Mammary epithelial cell (primary cell): ENCODE data around the gene B3GALT6.

Experiments used
- EZH2 ChIP-seq: IDR thresholded peaks from 2 replicates; pipeline ENCODE4 v1.6.1; 2012; ENCODE audit warnings: low read length, inconsistent platforms, borderline replicate concordance
- TF ChIP-seq, protein P1 (sequence below), 2 donors: IDR thresholded peaks in 1 of 2; conservative IDR thresholded peaks in 1 of 2; 2 replicates each; pipeline ENCODE4 v1.5.1; 2011 to 2012; ENCODE audit warnings: inconsistent platforms in 2 of 2, low read length in 2 of 2, mild to moderate bottlenecking in 2 of 2, control low read depth in 1 of 2, low read depth in 1 of 2; ENCODE audit not compliant: insufficient read depth in 1 of 2; ENCODE audit errors: extremely low read depth in 1 of 2

DNA sequence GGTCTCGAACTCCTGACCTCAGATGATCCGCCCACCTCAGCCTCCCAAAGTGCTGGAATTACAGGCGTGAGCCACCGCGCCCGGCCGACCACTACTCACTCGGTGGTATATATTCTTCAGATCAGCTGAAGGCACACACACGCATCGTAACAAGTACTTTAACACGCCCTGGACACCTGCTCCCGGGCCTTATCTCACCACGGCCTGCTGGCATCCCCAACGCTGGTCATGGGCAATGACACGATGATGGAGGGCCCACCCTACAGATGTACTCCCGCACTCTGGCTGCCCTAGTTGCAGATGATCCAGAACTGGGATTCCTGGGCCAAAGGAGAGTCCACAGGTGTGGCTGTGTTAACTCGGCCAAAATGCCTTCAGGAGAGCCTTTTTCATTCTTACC lies 30.0 kb downstream of the B3GALT6 start:
- TF ChIP-seq, protein P1, sequence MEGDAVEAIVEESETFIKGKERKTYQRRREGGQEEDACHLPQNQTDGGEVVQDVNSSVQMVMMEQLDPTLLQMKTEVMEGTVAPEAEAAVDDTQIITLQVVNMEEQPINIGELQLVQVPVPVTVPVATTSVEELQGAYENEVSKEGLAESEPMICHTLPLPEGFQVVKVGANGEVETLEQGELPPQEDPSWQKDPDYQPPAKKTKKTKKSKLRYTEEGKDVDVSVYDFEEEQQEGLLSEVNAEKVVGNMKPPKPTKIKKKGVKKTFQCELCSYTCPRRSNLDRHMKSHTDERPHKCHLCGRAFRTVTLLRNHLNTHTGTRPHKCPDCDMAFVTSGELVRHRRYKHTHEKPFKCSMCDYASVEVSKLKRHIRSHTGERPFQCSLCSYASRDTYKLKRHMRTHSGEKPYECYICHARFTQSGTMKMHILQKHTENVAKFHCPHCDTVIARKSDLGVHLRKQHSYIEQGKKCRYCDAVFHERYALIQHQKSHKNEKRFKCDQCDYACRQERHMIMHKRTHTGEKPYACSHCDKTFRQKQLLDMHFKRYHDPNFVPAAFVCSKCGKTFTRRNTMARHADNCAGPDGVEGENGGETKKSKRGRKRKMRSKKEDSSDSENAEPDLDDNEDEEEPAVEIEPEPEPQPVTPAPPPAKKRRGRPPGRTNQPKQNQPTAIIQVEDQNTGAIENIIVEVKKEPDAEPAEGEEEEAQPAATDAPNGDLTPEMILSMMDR (conservative IDR thresholded peaks at IDR 0.05 in 1 of 2, IDR thresholded peaks at IDR 0.05 in 1 of 2; ENCODE audit: extremely low read depth in 1 of 2, insufficient read depth in 1 of 2, low read depth in 1 of 2, low read length in 2 of 2): no peak
- no peak for TF ChIP-seq EZH2
